HCT116 (cell line): ENCODE measurements around the gene NAA80. TPM values are rescaled to one million over a fixed set of nuclear protein-coding genes. Genes with fewer than 3 reads are reported as not detected.
A peak's percentile ranks its signal among the peaks of the same experiment; 100 is the strongest.

Source experiments
- ATAC-seq: fragments of 200-7000 bp; cut with Tn5 transposase; 2 replicates; pipeline ENCODE4 v1.9.1; 2020; ENCODE audit warnings: mild to moderate bottlenecking, moderate library complexity
- BruUV-seq: library from RNA; stranded (reverse); fragments of 400-500 nt; replicated peaks from 2 replicates; lab custom pipeline; 2021; lab: Mats Ljungman, UMichigan
- CTCF ChIA-PET: fragments of 300-600 bp; sonication (Branson Sonifier 250); formaldehyde crosslinking; loops from one replicate; lab custom pipeline; 2021; ENCODE audit warnings: antibody characterized with exemption; lab: Charles Lee
- POLR2A ChIA-PET: fragments of 300-600, 350-600 bp; sonication (Branson Sonifier 250); formaldehyde crosslinking; loops from one replicate; lab custom pipeline; 2021; ENCODE audit warnings: antibody characterized with exemption; lab: Charles Lee
- RAD21 ChIA-PET, 2 experiments: fragments of 300-600 bp; sonication (Branson Sonifier 250); formaldehyde crosslinking; loops; one replicate each; lab custom pipeline; 2023; ENCODE audit warnings: low total read pairs in 2 of 2; ENCODE audit not compliant: uncharacterized antibody in 2 of 2, unreplicated experiment in 2 of 2, low non-redundant PET in 1 of 2; lab: Charles Lee
- DNase-seq: peaks from one replicate; pipeline ENCODE4 v3.0.0-alpha.2; 2010; ENCODE audit warnings: low read depth, low spot score
- H2AFZ ChIP-seq: fragments of 200-600 bp; shearing (Covaris generic), sonication (generic); 2 replicates; pipeline ENCODE4 v1.6.1; 2017; ENCODE audit warnings: low read depth, mixed run types, mixed read lengths, antibody characterized with exemption, low read length; ENCODE audit not compliant: poor library complexity, severe bottlenecking
- H3K27ac ChIP-seq: 2 replicates; pipeline ENCODE4 v1.5.1; 2012; ENCODE audit warnings: low read depth, low read length
- H3K27me3 ChIP-seq: fragments of 200-600 bp; sonication (generic); 2 replicates; pipeline ENCODE4 v1.6.1; 2016; ENCODE audit warnings: mixed run types, low read length, mixed read lengths; ENCODE audit not compliant: insufficient read depth
- H3K36me3 ChIP-seq, 2 experiments: fragments of 200-500 bp in 1 of 2; fragments of 200-600 bp in 1 of 2; sonication (Bioruptor generic) in 1 of 2; sonication (generic) in 1 of 2; 2 replicates each; pipeline versions ENCODE4 v1.5.1 to v1.6.1; 2014 to 2016; ENCODE audit warnings: low read length in 2 of 2, inconsistent platforms in 1 of 2, mixed read lengths in 1 of 2, mixed run types in 1 of 2; ENCODE audit not compliant: insufficient read depth in 2 of 2, control insufficient read depth in 1 of 2
- H3K4me1 ChIP-seq, 2 experiments: fragments of 200-600 bp in 1 of 2; sonication (generic) in 1 of 2; 2 replicates each; pipeline versions ENCODE4 v1.5.1 to v1.6.1; 2012 to 2017; ENCODE audit warnings: low read length in 2 of 2, inconsistent platforms in 1 of 2, mild to moderate bottlenecking in 1 of 2, mixed read lengths in 1 of 2, mixed run types in 1 of 2, moderate library complexity in 1 of 2; ENCODE audit not compliant: insufficient read depth in 2 of 2, control insufficient read depth in 1 of 2
- H3K4me2 ChIP-seq: fragments of 200-600 bp; sonication (generic); 2 replicates; pipeline ENCODE4 v1.6.1; 2017; ENCODE audit warnings: mixed run types, low read length, mixed read lengths
- H3K4me3 ChIP-seq, 2 experiments: fragments of 200-600 bp in 1 of 2; sonication (generic) in 1 of 2; replicated peaks in 1 of 2; 2 replicates each; pipeline ENCODE4 v1.5.1; 2011 to 2016; ENCODE audit warnings: low read length in 2 of 2, control low read depth in 1 of 2, low read depth in 1 of 2, mild to moderate bottlenecking in 1 of 2, mixed read lengths in 1 of 2, mixed run types in 1 of 2
- H3K79me2 ChIP-seq: fragments of 200-600 bp; sonication (generic); 2 replicates; pipeline ENCODE4 v1.6.1; 2017; ENCODE audit warnings: mild to moderate bottlenecking, mixed run types, low read length, moderate library complexity, mixed read lengths; ENCODE audit not compliant: insufficient read depth
- H3K9ac ChIP-seq: fragments of 200-600 bp; sonication (generic); 2 replicates; pipeline ENCODE4 v1.6.1; 2016; ENCODE audit warnings: low read length, mixed read lengths
- H3K9me2 ChIP-seq: fragments of 200-600 bp; sonication (generic), shearing (Covaris generic); 2 replicates; pipeline ENCODE4 v1.6.1; 2017; ENCODE audit warnings: mixed run types, mild to moderate bottlenecking, moderate library complexity; ENCODE audit not compliant: insufficient read depth
- H3K9me3 ChIP-seq, 2 experiments: fragments of 200-500 bp in 1 of 2; fragments of 200-600 bp in 1 of 2; sonication (Bioruptor generic) in 1 of 2; sonication (generic) in 1 of 2; 2 replicates each; pipeline ENCODE4 v1.6.1; 2014 to 2017; ENCODE audit warnings: low read length in 2 of 2, mixed read lengths in 2 of 2, inconsistent platforms in 1 of 2, low read depth in 1 of 2, mild to moderate bottlenecking in 1 of 2, mixed run types in 1 of 2, moderate library complexity in 1 of 2; ENCODE audit not compliant: control insufficient read depth in 1 of 2, insufficient read depth in 1 of 2
- H4K20me1 ChIP-seq: fragments of 200-600 bp; sonication (generic), shearing (Covaris generic); 2 replicates; pipeline ENCODE4 v1.6.1; 2017; ENCODE audit warnings: mixed run types, mild to moderate bottlenecking, moderate library complexity; ENCODE audit not compliant: insufficient read depth
- CBX3 ChIP-seq: IDR thresholded peaks from 2 replicates; pipeline ENCODE4 v1.6.1; 2012; ENCODE audit warnings: low read depth
- CEBPB ChIP-seq: IDR thresholded peaks from 2 replicates; pipeline ENCODE4 v1.6.1; 2012; ENCODE audit warnings: low read depth
- EGR1 ChIP-seq: IDR thresholded peaks from 2 replicates; pipeline ENCODE4 v1.6.1; 2012; ENCODE audit warnings: low read depth
- EZH2 ChIP-seq: fragments of 200-600 bp; sonication (generic); IDR thresholded peaks from 2 replicates; pipeline ENCODE4 v1.6.1; 2017; ENCODE audit warnings: antibody characterized with exemption, mixed run types
- EZH2phosphoT487 ChIP-seq: fragments of 200-600 bp; IDR thresholded peaks from 2 replicates; pipeline ENCODE4 v1.6.1; 2018; ENCODE audit warnings: antibody characterized with exemption, borderline replicate concordance
- FOSL1 ChIP-seq: IDR thresholded peaks from 2 replicates; pipeline ENCODE4 v1.6.1; 2012; ENCODE audit warnings: low read depth
- JUND ChIP-seq: IDR thresholded peaks from 2 replicates; pipeline ENCODE4 v1.6.1; 2012
- POLR2A ChIP-seq: IDR thresholded peaks from 2 replicates; pipeline ENCODE4 v1.7.0; 2011; ENCODE audit warnings: borderline replicate concordance; ENCODE audit not compliant: insufficient read depth, insufficient read length; ENCODE audit errors: extremely low read depth
- RAD21 ChIP-seq: IDR thresholded peaks from 2 replicates; pipeline ENCODE4 v1.6.1; 2012; ENCODE audit warnings: low read depth, mild to moderate bottlenecking
- SP1 ChIP-seq: IDR thresholded peaks from 2 replicates; pipeline ENCODE4 v1.6.1; 2012; ENCODE audit warnings: low read depth
- ZFX ChIP-seq: fragments of 450-650 bp; IDR thresholded peaks from 2 replicates; pipeline ENCODE4 v1.6.1; 2017
- intact Hi-C: fragments of 100-400 bp; cut with micrococcal nuclease; formaldehyde crosslinking; loops from 2 replicates; pipeline ENCODE4 v1.10.0; 2022
- total RNA-seq: library from RNA; stranded (reverse); gene quantifications from one replicate; pipeline ENCODE4 v1.2.1, GENCODE V29; 2021; ENCODE audit not compliant: unreplicated experiment
- TF ChIP-seq, protein P1 (sequence below): IDR thresholded peaks from 2 replicates; pipeline ENCODE4 v1.6.1; 2012
- TF ChIP-seq, protein P2 (sequence below): IDR thresholded peaks from 2 replicates; pipeline ENCODE4 v1.6.1; 2012
- TF ChIP-seq, protein P3 (sequence below): IDR thresholded peaks from 2 replicates; pipeline ENCODE4 v1.6.1; 2012; ENCODE audit warnings: low read depth
- TF ChIP-seq, protein P4 (sequence below), 3 experiments: fragments of 200-600 bp in 1 of 3; sonication (generic) in 1 of 3; IDR thresholded peaks in 2 of 3; conservative IDR thresholded peaks in 1 of 3; 2 replicates each; pipeline ENCODE4 v1.5.1; 2012 to 2017; ENCODE audit warnings: low read depth in 2 of 3, low read length in 2 of 3, antibody characterized with exemption in 1 of 3, borderline replicate concordance in 1 of 3, control low read depth in 1 of 3, mild to moderate bottlenecking in 1 of 3, mixed read lengths in 1 of 3, mixed run types in 1 of 3, moderate library complexity in 1 of 3; ENCODE audit not compliant: insufficient read depth in 1 of 3
- TF ChIP-seq, protein P5 (sequence below): IDR thresholded peaks from 2 replicates; pipeline ENCODE4 v1.6.1; 2011; ENCODE audit warnings: mild to moderate bottlenecking, low read length, moderate library complexity; ENCODE audit not compliant: insufficient replicate concordance; ENCODE audit errors: extremely low read depth

The NAA80 gene
- total RNA-seq, 1 experiment from 2014 or later: 21.3 TPM

DNA sequence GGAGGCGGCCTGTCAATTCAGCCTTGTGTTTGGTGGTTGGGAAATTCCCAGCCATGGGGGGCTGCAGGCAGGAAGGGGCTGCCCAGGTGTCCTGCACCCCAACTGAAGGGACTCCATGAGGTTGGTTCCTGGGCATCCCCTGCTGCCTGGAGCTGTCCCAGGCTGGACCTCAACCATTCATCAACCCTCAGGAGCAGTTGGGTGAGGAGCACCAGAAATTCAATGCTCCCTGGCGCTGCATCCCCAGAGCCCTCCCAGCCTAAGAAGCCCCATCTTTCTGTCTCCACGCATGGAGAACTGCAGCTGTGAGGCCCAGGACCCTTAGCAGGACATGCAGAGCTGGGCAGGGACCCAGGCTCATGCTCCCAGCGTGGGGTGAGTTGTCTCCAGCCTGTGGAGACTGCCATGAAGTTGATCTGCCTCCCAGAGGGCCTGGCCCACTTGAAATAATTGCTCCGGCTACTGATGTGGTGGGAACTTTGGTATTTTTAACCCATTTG is 38.2 kb downstream of the NAA80 start:
- H3K27me3 ChIP-seq: no peaks in the 10 kb centered on the region
- H3K9me2 ChIP-seq: no peaks in the 10 kb centered on the region
- H3K27ac ChIP-seq: peak overlapping the region; percentile 77
- intact Hi-C loops: loop anchor here (2.0 kb wide), 1 partner anchor 64 kb away; no protein-coding TSS in a partner anchor
- no peaks in the 10 kb centered on the region for H4K20me1 ChIP-seq
- H3K36me3 ChIP-seq: peaks cover 11 to 15% of the 10 kb centered on the region in 2 experiments; a peak in 3 of 4 replicates
- TF ChIP-seq, protein P1, sequence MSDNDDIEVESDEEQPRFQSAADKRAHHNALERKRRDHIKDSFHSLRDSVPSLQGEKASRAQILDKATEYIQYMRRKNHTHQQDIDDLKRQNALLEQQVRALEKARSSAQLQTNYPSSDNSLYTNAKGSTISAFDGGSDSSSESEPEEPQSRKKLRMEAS: no peak
- TF ChIP-seq EGR1 (no peak), JUND (no peak), EZH2phosphoT487 (no peak), CEBPB (no peak), SP1 (no peak), FOSL1 (no peak), ZFX (no peak), POLR2A (no peak), CBX3 (no peak), EZH2 (no peak), RAD21 (no peak)
- TF ChIP-seq, protein P2, sequence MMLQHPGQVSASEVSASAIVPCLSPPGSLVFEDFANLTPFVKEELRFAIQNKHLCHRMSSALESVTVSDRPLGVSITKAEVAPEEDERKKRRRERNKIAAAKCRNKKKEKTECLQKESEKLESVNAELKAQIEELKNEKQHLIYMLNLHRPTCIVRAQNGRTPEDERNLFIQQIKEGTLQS: no peak
- TF ChIP-seq, protein P3, sequence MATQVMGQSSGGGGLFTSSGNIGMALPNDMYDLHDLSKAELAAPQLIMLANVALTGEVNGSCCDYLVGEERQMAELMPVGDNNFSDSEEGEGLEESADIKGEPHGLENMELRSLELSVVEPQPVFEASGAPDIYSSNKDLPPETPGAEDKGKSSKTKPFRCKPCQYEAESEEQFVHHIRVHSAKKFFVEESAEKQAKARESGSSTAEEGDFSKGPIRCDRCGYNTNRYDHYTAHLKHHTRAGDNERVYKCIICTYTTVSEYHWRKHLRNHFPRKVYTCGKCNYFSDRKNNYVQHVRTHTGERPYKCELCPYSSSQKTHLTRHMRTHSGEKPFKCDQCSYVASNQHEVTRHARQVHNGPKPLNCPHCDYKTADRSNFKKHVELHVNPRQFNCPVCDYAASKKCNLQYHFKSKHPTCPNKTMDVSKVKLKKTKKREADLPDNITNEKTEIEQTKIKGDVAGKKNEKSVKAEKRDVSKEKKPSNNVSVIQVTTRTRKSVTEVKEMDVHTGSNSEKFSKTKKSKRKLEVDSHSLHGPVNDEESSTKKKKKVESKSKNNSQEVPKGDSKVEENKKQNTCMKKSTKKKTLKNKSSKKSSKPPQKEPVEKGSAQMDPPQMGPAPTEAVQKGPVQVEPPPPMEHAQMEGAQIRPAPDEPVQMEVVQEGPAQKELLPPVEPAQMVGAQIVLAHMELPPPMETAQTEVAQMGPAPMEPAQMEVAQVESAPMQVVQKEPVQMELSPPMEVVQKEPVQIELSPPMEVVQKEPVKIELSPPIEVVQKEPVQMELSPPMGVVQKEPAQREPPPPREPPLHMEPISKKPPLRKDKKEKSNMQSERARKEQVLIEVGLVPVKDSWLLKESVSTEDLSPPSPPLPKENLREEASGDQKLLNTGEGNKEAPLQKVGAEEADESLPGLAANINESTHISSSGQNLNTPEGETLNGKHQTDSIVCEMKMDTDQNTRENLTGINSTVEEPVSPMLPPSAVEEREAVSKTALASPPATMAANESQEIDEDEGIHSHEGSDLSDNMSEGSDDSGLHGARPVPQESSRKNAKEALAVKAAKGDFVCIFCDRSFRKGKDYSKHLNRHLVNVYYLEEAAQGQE: no peak
- TF ChIP-seq, protein P4, sequence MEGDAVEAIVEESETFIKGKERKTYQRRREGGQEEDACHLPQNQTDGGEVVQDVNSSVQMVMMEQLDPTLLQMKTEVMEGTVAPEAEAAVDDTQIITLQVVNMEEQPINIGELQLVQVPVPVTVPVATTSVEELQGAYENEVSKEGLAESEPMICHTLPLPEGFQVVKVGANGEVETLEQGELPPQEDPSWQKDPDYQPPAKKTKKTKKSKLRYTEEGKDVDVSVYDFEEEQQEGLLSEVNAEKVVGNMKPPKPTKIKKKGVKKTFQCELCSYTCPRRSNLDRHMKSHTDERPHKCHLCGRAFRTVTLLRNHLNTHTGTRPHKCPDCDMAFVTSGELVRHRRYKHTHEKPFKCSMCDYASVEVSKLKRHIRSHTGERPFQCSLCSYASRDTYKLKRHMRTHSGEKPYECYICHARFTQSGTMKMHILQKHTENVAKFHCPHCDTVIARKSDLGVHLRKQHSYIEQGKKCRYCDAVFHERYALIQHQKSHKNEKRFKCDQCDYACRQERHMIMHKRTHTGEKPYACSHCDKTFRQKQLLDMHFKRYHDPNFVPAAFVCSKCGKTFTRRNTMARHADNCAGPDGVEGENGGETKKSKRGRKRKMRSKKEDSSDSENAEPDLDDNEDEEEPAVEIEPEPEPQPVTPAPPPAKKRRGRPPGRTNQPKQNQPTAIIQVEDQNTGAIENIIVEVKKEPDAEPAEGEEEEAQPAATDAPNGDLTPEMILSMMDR (IDR thresholded peaks at IDR 0.05 in 2 of 3, conservative IDR thresholded peaks at IDR 0.05 in 1 of 3; ENCODE audit: borderline replicate concordance in 1 of 3, insufficient read depth in 1 of 3, low read depth in 2 of 3, low read length in 2 of 3): no peak
- TF ChIP-seq, protein P5, sequence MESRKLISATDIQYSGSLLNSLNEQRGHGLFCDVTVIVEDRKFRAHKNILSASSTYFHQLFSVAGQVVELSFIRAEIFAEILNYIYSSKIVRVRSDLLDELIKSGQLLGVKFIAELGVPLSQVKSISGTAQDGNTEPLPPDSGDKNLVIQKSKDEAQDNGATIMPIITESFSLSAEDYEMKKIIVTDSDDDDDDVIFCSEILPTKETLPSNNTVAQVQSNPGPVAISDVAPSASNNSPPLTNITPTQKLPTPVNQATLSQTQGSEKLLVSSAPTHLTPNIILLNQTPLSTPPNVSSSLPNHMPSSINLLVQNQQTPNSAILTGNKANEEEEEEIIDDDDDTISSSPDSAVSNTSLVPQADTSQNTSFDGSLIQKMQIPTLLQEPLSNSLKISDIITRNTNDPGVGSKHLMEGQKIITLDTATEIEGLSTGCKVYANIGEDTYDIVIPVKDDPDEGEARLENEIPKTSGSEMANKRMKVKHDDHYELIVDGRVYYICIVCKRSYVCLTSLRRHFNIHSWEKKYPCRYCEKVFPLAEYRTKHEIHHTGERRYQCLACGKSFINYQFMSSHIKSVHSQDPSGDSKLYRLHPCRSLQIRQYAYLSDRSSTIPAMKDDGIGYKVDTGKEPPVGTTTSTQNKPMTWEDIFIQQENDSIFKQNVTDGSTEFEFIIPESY: no peak
- no TSS peak for BruUV-seq
- peak overlapping the region; percentile 84 for H3K9ac ChIP-seq
- H3K9me3 ChIP-seq: no peaks in the 10 kb centered on the region
- H2AFZ ChIP-seq: no peak overlapping the region
- POLR2A ChIA-PET: interaction anchor here (1.4 to 2.0 kb wide), 3 partner anchors 11 to 26 kb away, joined by 3 to 8 read pairs (median 8); partner anchors contain the start of gene GNAI2
- DNase-seq (no peak), ATAC-seq (no peak)
- H3K4me1 ChIP-seq: peaks cover 42 to 67% of the 10 kb centered on the region in 2 experiments
- H3K79me2 ChIP-seq: no peaks in the 10 kb centered on the region
- CTCF ChIA-PET: interaction anchor here (1.2 to 3.2 kb wide), 6 partner anchors 10 to 63 kb away, joined by 4 to 27 read pairs (median 12); partner anchors contain the start of gene GNAI2
- H3K4me2 ChIP-seq: peak overlapping the region; percentile 92
- peak overlapping the region; percentile 59 to 64 for H3K4me3 ChIP-seq
- RAD21 ChIA-PET: interaction anchor here in 1 of 2 experiments (1.1 kb wide), 1 partner anchor 60 kb away, joined by 4 read pairs; no protein-coding TSS in a partner anchor
